Stimulated activated CD4-positive, alpha-beta T cell treated with anti-CD3 and anti-CD28 coated beads, Interleukin-4, amount 100 ng/mL, for 48 hours (primary cell): ENCODE data around the gene ADGRD2.

Experiments
- DNase-seq, 2 donors: peaks; one replicate each; pipeline ENCODE4 v3.0.0-alpha.2; 2020; ENCODE audit warnings: low read depth in 2 of 2

ADGRD2 gene

DNA sequence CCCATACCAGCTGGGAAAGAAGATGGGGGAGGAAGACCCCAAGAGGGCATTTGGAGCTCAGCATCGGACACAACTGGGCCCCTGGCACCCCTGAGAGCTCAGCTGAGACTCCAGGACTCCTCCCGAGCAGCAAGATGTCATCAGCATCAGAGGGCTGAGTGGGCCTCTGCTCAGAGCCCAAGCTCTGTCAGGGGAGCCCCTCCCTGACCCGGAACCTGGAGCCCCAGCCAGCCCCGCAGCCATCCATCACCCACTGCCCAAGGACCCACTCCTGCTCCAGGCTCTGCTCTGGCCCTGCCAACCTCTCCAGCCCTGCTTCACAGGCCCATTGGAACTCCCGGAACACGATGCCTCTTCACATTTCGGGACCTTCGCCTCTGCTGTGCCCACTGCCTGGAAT, 47.2 kb downstream of the ADGRD2 start:
- no peak for DNase-seq

DNA sequence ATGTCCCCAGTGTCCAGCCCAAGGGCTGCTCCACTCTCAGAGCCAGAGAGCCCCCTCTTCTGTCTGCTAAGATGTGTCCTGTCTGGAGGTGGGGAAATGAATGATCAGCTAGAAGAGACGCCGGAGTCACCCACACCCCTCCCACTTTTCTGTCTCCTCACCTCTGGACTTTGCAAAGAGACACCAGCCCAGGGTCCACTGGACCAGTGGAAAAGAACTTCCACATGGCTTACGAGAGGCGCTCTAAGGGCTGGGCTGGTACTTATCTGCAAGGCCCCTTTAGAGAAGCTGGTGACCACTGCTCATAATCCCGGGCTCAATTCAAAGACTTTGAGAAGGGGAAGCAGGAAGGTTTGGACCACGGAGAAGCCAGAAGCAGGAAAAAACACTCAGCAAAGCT, 47.8 kb downstream of the ADGRD2 start:
- no peak for DNase-seq

DNA sequence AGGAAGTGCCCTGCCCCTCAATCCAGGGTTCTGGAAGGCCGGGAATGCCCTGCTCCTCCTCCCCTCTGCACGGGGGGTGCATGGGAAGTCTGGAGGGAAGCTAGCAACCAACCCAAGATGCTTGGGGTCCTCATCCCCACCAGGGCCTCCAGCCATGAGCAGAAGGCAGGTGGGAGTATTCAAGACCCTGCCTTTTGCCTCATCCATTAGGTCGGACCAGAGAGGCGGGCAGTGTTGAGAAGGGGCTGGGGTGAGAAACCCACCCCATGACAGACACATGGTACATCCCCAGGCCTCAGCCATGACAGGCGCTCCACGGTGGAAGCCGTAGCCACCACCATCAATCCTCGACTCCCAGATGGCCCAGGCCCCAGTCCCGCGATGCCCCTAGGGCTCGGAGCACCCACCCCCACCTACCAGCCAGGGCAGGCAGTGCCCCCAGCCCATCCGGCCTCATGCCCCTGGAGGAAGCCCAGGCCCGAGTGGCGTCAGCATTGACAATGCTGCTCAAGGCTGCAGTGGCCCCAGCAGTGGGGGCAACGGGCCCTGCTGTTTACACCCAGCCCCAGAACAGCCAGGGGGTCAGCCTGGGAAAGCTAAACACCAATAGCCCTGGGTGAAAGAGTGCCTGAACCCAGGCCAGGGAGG, 48.4 kb downstream of the ADGRD2 start:
- DNase-seq: no peak

DNA sequence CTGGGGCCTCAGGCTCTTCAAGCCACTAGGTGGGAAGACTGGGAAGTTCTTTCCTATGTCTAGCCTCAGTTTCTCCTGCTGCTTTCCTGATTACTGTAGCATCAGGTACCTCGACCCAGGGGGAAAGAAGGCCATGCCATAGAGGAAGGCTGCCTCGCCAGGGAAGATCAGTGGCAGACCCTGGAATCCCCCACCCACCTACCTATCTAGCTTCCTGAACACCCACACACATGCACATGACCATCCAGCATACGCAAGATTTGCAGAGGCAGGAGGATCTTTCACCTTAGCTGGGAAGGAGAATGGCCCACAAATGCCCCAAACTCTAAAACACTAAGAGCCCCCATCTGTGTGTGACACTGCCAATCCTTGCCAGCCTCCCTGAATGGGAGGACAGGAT, 49.0 kb downstream of the ADGRD2 start:
- DNase-seq: no peak

DNA sequence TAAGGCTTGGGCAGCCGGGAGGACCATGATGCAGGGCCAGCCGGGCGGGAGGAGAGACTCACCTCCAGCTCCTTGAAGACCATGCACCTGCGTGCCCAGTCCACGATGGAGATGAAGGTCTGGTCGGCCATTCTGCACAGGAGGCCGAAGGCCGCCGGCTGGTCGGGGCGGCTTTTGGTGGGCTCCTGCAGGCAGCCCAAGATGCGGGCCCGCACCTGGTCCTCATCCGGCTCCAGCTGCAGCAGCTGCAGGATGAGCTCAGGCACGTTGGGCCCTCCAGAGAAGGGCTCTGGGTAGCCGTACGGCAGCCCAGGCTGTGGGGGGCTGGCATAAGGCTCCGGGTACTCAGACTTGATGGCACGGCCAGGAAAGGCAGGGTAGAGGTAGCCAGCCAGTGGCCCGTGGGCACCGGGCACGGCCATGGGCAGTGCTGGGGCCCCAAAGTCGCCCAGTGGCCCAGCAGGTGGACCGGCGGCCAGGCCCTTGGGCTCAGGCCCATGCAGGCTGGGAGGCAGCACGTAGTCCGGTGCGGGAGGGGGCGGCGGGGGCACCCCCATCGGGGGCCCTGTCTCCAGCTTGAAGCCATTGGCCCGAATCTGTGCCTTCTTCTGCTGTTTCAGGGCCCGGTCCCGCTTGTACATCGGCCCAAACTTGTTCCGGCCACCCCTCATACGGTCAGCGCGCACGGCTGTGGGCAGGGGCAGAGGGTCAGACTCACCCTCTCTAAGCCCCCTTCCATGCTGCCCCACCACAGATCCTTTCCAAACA, 50.0 kb downstream of the ADGRD2 start:
- no peak for DNase-seq

DNA sequence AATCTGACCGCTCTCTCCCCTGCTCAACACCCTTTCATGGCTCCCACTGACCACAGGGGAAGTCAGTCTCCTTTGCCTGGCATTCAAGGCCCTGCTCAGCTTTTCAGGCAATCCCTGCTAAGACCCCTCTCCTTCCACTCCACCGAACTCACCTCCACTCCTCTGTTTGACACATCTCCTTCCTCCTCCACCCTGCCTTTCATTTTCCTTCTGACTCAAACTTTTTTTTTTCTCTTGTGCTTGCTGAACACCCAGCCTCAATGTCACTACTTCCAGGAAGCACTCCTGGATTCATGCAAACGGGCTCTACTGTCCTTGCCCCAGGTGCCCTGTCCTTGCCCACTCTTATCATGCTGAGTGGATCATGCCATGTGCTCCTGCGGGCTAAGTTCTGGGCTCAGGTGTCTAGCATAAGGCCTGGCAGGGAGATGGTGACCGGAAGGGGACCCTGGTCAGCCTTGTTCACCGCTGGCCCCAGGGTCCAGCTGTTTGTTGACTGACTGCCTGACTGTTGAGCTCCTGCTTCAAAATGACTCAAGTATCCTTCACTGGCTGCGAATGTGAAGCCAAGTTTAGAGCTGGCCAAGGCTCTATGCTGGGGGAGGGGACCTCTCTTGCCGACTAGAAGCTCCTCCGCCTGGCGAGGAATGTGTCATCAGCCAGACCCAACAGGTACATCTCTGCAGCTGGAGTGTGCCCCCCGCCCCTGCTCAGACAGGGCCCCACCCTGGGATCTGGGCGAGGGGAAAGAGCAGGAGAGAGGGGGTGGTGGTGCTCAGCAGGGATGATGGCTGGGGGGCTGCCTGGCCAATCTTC, 50.8 kb downstream of the ADGRD2 start:
- no peak for DNase-seq

DNA sequence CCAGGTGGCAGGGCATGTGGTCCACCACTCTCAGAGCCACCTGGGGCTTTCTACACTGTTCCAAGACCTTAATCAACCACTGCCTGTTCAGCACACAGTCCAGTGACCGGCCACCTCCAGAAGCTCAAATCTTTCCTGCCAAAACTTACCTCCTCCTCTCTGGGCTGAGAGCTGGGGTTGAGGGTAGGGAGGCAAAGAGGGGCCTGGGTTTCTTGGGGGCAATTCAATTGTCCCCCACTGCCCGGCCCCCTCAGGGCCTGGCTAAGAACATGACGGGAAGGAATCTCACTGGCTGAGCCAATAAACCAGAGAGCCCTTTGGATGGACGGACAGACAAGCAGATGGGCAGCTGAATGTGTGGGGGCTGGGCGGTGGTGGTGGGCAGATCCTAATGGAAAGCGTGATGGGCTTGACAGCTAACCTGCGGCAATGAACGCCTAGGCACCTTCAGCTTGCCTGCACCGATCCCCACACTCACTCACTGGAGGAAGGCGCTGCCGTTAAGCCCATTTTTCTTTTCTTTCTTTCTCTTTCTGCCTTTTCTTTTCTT, 51.6 kb downstream of the ADGRD2 start:
- DNase-seq: no peak

DNA sequence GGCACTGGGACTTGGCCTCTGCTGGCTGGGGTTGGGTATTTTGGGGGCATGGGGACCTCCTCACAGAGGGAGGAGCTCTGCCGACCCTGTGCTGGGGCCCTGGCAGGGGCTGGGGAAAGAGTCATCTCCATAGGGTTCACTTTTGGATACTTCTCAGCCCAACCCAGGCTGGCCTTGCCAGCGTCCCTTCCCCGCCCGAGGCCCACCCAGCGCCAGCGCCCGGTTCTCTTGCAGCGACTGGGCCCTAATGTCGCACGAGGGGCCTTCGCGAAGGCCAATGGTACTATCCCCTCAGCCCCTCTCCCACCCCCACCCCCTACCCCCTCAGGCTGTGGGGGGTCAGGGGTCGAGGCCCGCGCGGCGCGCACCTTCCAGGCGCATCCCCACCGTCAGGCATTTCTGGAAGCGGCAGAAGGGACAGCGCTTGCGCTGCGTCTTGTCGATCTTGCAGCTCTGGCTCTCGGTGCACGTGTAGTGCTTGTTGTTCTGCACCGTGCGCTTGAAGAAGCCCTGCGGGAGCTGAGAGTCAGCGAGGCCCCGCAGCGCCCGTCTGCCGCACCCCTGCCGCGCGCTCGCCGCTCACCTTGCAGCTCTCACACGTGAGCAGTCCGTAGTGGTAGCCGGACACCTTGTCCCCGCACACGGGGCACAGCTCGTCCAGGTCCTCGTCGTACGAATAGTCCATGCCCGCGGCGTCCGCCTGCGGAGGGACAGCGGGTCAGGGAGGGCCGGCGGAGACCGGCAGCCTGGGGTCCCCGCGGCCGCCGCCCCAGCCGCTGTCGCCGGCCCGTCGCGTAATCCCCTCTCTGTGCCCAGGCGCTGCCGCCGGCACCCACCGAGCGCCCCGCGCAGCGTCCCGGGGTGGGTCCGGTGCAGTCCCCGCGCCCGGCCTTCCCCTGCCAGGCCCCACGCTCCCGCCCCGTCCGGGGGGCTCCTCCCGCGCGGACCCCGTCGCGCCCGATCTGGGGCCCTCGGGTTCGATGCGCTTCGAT, 52.8 kb downstream of the ADGRD2 start:
- no peak for DNase-seq

DNA sequence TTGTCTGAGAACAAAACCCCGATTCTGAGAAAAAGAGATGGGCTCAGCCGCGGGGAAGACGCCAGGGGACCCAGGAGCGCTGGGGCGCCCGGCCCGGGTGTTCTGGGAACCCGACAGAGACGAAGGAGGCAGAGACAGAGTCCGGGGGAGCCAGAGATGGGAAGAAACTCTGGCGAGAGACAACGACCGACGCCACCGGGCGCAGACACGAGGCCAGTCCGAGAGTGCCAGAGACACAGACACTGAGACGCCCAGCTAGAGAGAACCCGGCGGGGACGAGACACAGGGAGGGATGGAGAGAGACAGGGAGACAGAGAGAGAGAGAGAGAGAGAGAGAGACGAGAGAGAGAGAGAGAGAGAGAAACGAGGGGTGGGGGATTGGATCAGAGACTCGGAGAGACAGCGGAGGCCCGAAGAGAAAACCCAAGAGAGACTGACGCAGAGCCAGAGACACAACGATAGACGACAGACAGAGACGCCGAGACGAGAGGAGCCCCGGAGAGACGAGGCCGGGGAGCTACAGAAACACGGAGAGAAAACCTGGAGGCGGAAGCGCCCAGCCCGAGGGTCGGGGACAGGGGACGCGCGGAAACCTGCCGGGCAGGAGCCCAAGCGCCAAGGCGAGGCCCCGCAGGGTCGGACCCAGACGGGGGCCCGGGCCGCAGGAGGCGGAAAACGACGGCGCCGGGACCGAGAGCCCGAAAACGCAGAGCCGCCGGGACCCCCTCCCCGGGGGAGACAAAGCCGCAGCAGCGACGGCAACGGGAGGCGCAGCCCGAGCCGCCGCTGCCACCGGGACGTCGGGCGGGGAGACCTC, 53.7 kb downstream of the ADGRD2 start:
- no peak for DNase-seq

DNA sequence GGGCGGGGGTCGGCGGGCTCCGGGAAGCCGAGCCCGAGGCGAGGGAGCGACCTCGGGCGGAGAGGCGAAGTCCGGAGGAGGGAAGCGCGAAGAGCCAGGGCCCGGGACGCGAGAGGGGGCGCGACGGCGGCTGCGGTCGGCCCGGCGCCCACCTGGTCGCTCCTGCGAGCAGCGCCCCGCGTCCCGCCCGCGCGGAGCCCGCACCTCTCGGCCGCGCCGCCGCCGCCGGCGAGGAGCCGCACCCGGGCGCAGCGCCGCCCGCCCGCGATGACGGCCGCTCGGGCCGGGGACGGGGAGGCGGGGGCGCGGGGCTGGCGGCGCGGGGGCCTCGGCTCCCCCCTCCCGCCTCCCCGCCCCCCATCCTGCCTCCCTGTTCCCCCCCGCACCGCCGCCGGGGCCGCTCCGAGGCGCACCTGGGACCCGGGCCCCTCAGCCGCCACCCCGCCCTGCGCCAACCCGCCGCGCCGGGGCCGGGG, 54.3 kb downstream of the ADGRD2 start:
- DNase-seq: no peak

DNA sequence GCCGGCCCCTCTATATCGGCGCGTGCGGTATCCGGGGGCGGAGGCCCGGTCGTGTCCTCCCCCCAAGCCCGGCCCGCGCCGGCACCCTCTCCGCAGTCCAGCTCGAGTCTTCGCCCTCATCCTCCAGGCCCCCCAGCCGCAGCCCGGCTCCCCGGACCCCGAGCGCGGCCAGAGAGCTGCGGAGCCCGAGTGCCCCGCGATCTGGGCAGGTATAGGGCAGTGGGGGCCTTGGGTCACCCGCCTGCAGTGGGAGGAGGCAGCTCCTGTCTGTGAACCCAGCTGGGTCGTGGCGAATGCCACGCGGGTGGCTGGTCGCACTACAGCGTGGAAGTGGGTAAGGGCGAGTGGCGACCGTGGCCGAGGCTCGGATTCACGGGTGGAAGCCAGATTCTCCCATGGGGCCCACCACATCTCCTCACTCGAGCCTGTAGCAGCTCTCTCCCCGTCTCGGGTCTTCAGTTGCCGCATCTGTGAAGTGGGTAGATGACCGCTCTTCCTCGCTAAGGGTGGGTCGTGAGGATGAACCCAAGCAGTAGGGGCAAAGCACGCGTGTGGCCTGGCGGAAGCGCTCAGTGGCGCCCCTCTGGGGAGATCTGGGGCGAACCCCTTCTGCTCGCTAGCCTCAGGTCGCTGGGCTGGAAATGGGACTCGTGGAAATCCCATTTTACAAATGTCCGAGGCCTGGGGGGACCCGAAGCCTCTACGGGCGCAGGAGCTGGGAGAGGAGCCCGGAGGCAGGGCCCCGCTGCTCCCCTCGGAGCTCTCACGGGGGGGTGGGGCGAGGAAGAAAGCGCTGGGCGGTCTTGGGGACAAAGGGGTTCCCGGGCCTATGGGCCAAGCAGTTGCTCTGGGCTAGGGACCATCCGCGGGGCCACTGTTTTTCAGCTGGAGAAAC, 55.0 kb downstream of the ADGRD2 start:
- DNase-seq: no peak

DNA sequence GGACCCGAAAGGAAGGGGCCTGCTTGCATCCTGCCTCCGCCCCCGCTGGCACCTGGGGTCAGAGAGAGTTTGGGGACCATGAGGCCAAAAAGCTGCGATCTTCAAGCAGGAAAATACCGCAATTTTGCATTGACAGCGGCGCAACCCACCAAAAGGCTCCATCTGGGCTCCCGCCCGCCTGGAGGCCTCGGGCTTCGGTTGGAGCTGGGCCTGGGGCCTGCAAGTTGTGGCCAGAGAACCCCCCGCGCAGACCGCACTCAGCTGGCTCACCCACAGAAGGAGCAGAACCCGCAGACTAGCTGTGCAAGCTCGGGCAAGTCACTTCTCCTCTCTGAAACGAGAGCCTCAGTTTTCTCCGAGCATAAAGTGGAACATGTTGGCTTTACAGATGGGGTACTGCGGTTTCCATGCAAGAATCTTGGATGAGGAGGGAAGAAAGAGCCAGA, 55.7 kb downstream of the ADGRD2 start:
- no peak for DNase-seq

DNA sequence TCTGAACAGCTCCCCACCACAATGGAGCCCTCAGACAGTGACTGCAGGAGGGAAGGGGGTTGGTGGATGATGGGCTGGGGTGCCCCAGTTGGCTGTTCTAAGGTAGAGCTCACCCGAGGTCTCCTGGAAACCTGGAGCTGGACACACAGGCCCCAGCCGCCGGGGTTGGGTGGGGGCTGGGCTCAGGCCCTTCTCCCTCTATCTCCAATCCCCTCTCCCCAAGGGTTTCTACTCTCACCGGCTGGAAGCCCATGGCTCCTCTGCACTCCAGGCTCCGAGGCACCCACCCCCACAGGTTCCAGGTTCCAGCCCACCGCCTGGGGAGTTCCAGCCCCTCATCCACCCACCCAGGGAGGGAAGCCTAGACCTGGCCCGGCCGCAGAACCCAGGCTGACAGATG, 56.2 kb downstream of the ADGRD2 start:
- no peak for DNase-seq

DNA sequence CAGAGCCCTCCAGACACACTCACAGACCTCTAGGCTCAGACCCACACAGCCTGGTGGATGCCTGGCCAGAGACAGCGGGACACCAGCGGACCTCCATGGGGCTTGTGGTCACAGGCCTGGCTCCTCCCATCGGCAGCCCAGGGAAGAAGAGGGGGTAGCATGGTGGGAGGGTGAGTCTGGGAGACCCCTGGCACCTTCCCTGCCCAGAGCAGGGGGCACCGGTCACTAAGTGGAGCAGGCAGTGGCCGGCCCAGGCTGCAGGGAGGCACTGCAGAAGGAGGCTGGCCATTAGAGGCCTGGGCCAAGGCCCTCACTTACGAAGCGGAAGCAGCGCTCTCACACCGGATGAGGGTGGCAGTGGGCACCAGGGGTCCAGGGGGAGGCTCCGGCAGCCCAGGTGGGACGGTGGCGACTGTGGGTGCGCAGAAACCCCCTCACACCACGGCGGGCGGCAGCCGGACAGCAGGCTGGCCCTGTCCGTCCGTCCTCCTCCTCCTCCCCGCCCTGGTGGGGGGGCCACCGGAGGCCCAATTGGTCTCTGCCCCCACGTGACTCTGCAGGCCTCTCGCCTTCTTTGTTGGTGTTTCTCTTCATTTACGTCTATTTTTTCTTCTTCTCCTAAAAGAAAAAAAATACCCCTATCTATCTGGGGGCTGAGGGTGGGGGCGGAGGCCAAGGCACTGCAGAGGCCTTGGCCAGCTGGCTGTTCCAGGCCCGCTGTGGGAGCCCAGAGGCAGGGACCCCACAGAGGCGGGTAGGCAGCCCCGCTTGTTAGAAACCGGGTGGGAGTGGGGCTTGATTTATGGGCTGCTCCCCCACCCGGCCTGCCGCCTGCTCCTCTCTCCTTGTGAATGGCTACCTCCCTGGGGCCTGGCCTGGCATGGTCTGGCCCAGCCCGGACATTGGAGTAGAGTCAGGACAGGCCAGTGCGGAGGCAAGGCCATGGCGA, 57.0 kb downstream of the ADGRD2 start, which contains the start of gene NR5A1:
TSS of gene NR5A1 (minus strand) at position 469 of the 949 bp plus-strand sequence. CDS start 4,004 bp downstream, outside the sequence.
- DNase-seq: no peak

DNA sequence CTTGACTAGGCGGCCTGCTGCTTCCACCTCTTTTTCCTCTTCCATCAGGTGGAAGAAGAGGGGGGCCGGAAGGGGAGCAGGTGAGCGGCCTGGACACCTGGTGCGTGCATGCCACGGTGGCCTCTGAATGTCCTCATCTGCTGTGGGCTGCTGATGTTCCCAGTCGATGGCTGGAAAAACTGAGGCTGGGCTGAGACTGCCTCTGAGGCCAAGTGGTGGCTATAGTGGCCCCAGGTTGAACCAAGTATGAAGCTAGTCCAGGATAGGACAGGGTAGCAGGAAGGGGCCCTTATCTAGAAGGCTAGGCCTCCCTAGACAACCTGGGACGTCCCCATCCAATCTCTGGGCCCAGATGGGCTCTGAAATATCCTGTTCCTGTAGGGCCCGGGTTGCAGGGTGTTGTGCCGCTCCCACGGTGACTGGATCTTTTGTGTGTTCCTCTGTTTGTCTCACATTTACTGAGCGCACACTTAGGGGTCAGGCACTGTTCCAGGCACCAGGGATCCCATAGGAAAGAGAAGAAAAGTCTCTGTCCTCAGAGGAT, 57.7 kb downstream of the ADGRD2 start:
- no peak for DNase-seq

DNA sequence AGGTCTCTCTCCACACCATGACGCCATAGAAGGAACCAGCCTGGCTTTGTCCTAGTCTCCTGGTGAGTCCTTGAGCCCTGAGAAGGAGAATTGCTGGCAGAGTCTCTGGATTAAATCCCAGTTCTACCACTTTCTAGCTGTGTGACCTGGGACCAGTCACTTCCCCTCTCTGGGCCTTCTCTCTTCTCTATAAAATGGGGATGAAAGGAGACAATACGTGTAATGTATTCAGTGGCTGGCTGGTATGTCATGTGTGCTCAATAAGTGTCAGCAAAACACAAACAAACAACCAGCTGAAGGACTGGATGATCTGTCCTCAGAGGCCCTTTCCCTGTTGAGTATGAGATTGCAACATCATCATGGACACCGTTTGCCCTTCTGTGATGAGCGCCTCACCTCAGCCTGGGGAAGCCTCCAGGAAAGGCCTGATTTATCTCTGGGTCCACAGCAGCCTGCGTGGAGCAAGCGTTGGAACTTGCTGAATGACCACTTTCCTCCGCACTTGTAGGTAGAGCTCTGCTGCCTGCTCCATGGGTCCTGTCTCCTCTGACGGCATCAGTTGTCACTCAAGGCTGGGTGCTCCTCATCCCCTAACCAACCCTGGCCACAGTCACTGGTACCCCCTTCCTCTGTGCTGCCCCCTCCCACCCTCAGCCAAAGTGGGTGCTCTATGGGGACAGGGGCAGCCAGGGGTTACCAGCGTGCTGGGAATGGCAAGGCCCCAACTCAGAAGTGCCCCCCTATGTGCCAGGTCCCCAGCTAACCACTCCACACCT, 60.6 kb downstream of the ADGRD2 start:
- DNase-seq: no peak

DNA sequence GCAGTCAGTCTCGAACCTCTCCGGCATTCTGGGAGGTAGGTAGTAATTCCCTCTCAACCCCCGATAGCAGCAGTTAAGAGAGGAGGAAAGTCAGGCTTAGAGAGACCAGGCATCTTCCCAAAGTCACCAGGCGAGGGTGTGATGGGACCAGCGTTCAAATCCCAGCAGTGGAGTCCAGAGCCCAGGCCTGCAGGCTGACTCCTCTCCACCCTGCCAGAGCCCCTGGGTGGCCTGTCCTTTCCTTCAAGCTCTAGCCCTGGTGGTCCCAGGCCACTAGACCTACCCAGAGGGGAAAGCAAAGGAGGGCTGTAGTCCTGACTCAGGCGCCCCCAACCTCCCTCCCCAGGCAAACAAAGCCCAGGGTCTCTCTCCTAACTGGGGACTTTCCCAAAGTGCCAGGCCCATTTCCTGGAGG, 61.2 kb downstream of the ADGRD2 start:
- no peak for DNase-seq
